Measurements from ENCODE around the gene ZNF646.

DNA sequence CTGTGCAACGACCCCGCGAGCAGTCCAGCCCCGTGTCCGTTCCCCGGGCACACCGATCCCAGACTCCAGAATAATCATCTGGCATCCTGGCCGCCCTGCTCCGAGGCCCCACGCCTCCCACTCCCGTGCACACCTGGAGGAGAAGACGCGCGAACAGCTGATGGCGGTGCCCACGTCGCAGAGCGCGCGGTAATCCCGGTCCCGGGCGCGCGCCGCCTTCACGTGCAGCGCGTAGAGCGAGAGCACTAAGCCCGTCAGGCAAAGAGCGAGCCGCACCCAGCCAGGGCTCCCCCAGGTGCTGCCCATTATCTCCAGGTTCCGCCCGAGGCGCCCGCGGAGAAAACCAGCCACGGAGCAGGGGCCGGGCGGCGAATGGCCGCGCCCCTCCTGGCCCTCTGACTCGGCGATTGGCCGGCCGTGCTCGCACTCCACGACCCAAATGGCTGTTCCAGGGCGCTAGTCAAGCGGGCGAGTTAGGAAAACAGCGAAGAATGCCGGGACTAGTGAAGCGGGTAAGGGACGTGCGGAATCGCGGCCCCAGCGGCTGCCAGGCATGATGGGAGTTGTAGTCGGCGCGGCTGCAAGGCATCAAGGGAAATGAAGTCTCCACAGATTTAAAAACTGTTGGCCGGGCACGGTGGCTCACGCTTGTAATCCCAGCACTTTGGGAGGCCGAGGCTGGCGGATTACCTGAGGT lies 20.4 kb downstream of the ZNF646 start, which contains the start of gene VKORC1:
- TF ChIP-seq, protein P1, sequence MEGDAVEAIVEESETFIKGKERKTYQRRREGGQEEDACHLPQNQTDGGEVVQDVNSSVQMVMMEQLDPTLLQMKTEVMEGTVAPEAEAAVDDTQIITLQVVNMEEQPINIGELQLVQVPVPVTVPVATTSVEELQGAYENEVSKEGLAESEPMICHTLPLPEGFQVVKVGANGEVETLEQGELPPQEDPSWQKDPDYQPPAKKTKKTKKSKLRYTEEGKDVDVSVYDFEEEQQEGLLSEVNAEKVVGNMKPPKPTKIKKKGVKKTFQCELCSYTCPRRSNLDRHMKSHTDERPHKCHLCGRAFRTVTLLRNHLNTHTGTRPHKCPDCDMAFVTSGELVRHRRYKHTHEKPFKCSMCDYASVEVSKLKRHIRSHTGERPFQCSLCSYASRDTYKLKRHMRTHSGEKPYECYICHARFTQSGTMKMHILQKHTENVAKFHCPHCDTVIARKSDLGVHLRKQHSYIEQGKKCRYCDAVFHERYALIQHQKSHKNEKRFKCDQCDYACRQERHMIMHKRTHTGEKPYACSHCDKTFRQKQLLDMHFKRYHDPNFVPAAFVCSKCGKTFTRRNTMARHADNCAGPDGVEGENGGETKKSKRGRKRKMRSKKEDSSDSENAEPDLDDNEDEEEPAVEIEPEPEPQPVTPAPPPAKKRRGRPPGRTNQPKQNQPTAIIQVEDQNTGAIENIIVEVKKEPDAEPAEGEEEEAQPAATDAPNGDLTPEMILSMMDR (IDR thresholded peaks at IDR 0.05): peak in 4 of 7 experiments; percentile 3 to 20 (median 14)
- peak; percentile 57 to 81 (median 81) for TF ChIP-seq POLR2A (IDR thresholded peaks at IDR 0.05)

Measured in body of pancreas (tissue), 4 donors.